HUDEP-2 (cell line): ENCODE measurements around the gene MACROD1.

Experiments
- DNase-seq, 76 experiments: peaks; one replicate each; lab custom pipeline; 2025; ENCODE audit not compliant: unreplicated experiment in 76 of 76; lab: John Stamatoyannopoulos, UW

The MACROD1 gene

GRCh38 chr11:64117763-64118459 lies 48.0 kb downstream of the MACROD1 start:
- no peak for DNase-seq

GRCh38 chr11:64115531-64116522 lies 50.1 kb downstream of the MACROD1 start:
- no peak for DNase-seq

- DNase-seq = no peak
Observed at GRCh38 chr11:64114231-64114630, 51.7 kb downstream of the MACROD1 start.

GRCh38 chr11:64113462-64113780 lies 52.5 kb downstream of the MACROD1 start:
- DNase-seq = no peak

- DNase-seq = no peak
Observed at GRCh38 chr11:64112771-64113461, 53.0 kb downstream of the MACROD1 start.

- DNase-seq = no peak
Observed at GRCh38 chr11:64110465-64111375, 55.2 kb downstream of the MACROD1 start.

GRCh38 chr11:64109332-64109731 lies 56.6 kb downstream of the MACROD1 start:
- no peak for DNase-seq

- DNase-seq = no peak
Observed at GRCh38 chr11:64107303-64107702, 58.6 kb downstream of the MACROD1 start.

GRCh38 chr11:64104632-64105031 lies 61.3 kb downstream of the MACROD1 start:
- no peak for DNase-seq

GRCh38 chr11:64103277-64103985 lies 62.5 kb downstream of the MACROD1 start:
- no peak for DNase-seq

GRCh38 chr11:64102005-64102738 lies 63.7 kb downstream of the MACROD1 start:
- DNase-seq = no peak

- DNase-seq = no peak
Observed at GRCh38 chr11:64101461-64101860, 64.5 kb downstream of the MACROD1 start.

- DNase-seq = no peak
Observed at GRCh38 chr11:64100782-64101353, 65.0 kb downstream of the MACROD1 start.

GRCh38 chr11:64100360-64100759 lies 65.6 kb downstream of the MACROD1 start:
- no peak for DNase-seq

GRCh38 chr11:64099436-64099835 lies 66.5 kb downstream of the MACROD1 start:
- no peak for DNase-seq

GRCh38 chr11:64098318-64098831 lies 67.5 kb downstream of the MACROD1 start:
- no peak for DNase-seq

GRCh38 chr11:64097468-64098317 lies 68.2 kb downstream of the MACROD1 start:
- no peak for DNase-seq

GRCh38 chr11:64096835-64097234 lies 69.1 kb downstream of the MACROD1 start:
- DNase-seq = no peak
